GF-D8 (cell line): ENCODE results near the gene ARID2.
A peak's percentile ranks its signal among the peaks of the same experiment; 100 is the strongest.

Experiments used
- DNase-seq: peaks from one replicate; lab custom pipeline; 2025; lab: John Stamatoyannopoulos, UW

ARID2 gene

GRCh38 chr12:45725631-45726602 lies 3.6 kb upstream of the ARID2 start:
- peak; percentile 22 for DNase-seq

DNA sequence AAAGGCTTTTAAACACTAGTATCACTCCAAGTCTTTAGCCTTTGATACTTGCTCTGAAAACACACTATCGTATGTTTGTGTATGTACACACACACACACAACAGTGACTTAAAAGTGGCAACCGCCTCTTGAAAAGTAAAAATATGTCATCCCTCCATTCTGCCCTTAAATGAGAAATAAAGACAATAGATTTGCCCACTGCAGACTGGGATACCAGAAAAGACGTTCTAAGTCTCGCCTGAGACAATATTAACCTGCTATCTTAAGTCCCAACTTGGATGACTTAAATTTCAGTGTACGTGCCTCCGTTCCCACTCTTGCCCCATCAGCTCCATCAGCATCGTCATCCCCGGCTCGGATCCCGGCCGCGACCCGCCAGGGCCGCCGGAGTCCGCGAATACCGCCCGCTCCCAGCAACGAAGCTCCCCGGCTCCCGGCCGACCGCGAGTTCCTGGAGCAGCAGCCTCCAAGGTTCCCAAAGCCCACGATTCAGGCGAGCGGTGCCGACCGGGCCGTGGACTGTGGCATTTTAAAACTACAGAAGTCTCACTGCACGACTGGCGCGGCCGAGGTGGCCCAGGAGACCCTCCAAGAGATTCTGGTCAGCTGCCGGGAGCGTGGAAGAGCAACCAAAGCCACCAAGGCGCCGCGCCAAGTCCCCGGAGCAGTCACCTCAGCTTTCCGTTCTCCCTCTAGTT lies 2.8 kb upstream of the ARID2 start:
- DNase-seq: no peak

DNA sequence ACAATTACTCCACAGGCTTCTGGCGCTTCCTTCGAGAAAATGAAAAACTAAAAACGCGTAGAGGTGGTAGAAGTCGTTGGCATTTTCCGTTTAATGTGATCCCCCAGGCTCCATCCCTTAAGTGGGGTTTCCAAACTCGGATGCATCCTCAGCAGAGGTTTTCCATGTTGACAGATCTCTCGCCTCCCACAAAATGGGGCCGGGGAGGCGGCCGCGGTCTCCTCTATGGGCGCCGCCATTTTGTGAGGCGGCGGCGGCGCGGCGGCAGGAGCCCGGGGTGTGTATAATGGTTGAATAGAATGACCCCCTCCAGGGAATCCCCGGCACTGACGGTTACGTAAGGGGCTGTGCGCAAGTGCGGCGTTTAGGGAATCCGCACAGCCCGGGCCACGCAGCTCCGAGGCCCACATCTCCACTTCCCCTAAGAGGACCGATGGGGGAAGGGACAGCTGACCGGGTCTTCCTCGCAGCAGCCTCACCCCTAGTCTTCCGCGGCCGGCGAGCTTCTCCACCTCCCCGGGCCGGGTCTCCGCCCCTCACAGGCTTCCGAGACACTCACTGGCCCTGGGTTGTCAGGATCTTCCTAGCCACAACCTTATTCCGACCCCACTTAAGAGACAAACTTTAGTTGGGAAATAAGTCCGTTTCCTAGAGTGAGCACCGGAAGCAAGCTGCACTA lies 2.1 kb upstream of the ARID2 start:
- peak; percentile 99 for DNase-seq

DNA sequence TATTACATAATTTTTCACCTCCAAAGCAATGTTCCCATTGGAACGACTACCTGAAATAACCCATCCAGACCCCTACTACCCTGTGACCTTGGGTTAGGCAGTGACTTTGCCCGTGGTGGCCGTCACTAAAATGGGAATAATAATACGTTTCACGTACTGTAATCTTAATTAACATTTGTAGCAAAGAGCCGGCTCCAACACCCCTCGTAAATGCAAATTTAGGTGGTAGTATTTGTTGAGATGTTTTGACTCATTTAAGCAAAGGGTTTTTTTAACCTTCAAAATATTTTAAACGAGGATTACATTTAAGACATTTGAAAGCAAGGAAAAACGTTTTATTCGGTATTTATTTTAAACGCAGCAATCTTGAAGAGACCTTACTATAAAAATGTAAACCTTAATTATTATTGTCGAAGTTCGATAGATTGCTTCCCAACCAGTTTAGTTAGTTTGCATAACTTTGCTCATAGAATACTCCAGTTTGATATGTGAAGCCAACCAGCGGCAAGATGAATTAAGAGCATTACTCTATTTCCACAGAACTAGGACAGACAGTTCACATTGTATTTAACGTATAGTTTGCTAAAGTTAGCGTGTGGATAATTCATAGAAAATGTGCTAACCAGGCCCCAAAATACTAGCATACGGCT lies 1.4 kb upstream of the ARID2 start:
- no peak for DNase-seq

GRCh38 chr12:45728630-45729232 lies 775 bp upstream of the ARID2 start:
- DNase-seq: peak; percentile 93

- DNase-seq: no peak
Measured at GRCh38 chr12:45730084-45730347, 510 bp downstream of the ARID2 start.

DNA sequence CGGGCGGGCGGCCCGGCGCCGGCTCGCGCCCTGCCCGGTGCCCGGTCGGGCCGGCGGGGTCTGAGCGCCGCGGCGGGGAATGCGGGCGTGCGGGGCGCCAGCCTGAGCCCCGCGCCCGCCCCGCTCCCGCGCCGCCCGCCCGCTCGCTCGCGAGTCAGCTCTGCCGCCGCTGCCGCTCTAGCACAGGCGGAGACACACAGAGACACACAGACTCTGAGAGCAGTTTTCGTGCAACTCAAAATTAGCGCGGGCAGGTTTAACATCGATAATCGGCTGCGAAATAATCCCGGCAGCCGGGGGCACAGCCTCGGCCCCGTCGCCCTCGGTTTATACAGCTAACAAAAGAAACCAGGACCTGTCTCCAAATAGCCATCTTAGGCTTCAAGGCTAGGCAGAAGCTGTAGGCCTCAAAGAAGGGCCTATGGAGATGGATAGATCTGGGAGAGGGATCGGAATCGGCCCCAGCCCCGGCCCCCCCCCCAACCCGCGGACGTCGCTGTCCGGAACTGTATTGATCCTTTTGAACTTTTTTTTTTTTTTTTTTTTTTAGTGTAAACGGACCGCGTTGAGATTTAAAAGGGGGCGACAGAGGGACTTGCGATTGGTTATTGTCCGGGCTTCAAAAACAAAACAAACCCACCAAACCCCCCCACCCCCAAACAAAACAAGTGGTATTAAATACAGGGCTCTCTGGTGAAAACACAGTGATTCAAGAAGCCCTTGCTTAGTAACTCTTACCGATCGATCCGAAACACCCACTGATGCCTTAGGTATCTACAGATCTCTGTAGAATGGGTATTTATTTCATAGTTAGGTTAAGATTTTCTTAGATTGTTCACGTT lies 1.1 kb downstream of the ARID2 start:
- DNase-seq: no peak

DNA sequence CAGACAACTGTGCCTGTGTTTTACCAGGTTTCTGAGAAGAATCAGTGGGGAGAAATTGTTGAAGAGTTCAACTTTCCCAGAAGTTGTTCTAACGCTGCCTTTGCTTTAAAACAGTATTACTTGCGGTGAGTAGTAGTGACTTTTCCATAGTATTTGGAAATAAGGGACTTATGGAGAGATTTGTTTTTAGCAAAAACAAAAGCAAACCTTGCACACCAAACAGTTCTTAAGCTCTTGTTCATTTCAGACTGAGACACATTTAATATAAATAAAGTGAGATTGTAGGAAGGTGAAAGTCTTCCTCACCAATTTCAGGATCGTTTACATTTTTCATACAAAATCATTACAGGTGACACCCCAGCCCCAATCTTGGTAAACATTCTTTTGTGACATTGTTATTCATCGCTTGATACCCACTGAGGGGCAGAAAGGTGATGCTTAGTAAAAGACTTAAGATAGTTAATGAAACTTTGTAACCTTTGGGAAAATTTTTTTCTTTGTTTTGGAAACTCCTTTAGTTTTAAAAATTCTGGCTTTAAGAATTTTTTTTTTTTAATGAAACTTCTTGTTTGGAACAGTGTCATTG lies 1.8 kb downstream of the ARID2 start:
- no peak for DNase-seq

DNA sequence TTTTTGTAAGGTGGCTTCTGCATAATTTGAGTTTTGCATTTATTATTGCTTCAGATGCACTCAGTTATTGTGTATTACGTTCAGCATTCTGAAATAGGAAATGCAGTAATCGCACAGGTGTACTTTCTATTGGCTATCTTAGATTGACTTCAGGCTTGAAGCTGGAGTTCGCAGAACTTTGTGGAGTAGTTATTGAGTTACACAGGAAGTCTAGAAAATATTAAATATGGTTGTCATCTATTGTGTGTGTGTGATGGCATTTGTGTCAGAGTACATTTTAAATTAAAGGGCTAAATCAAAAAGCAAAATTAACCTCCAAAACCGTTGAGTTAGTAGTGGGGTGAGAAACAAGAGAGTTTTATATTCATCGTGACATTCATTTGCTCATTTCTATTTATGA lies 2.7 kb downstream of the ARID2 start:
- DNase-seq: peak; percentile 45

GRCh38 chr12:45732936-45733335 lies 3.4 kb downstream of the ARID2 start:
- no peak for DNase-seq

GRCh38 chr12:45737638-45738037 lies 8.1 kb downstream of the ARID2 start:
- DNase-seq: no peak

DNA sequence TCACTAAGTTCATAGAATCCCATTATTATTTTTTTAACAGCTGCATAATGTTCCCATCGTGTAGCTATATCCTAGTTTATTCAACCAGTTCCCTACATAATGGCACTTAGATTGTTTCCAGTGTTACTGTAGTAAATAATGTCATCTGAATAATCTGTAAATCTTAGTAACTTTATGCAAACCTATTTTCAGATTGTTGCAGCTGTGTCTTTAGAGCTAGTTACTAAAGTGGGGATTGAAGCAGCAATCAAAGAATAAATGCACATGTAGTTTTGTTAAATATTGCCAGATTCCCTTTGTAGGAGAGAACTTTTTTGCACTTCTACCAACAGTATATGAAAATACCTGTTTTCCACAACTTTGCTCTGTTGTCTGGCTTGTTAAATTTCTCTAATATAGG lies 13.1 kb downstream of the ARID2 start:
- DNase-seq: no peak

- no peak for DNase-seq
Measured at GRCh38 chr12:45743247-45743646, 13.7 kb downstream of the ARID2 start.

DNA sequence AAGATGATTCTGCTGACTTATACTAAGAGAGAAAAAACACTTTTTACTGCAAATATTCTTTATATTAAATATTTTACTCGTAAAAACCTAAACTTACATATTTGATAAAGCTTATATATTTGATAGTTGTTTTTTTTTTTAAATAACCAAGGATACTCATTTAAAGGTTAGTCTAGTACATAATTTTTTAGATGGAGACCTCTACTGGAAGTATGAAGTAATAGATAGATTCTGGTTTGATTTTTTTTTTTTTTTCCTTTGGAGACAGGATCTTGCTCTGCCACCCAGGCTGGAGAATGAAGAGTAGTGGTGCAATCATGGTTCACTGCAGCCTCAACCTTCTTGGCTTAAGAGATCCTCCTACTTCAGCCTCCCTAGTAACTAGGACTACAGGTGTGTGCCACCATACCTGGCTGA lies 16.4 kb downstream of the ARID2 start:
- peak; percentile 44 for DNase-seq

DNA sequence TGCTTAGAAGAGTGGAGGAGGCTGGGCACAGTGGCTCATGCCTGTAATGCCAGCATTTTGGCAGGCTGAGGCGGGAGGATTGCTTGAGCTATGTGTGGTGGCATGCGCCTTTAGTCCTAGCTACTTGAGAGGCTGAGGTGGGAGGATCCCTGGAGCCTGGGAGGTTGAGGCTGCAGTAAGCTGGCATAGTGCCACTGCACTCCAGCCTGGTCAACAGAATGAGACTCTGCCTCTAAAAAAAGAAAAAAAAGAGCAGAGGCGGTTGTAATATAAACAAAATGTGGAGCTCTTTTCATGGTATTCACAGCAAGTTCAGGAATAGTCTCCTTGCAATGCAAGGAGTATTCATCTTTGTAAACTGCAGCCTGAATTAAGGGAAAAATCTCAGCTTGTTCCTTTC lies 27.2 kb downstream of the ARID2 start:
- no peak for DNase-seq

DNA sequence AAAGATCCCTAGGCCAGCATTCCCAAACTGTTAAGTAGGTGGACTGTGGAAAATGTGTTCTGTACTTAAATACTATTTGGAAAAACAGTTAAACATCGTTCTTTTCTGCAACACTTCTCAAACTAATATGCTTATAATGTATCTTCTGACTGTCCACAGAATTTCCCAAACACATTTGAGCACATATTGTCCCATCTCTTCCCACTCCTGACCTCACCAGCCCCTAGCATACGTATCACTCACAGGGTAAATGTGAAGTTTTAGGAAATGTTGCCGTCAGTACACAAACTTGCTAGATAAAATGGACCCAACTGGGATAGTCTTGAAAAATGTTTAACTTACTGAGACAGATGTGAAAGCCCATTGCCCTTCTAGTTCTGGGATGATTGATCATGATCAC lies 27.7 kb downstream of the ARID2 start:
- DNase-seq: no peak

DNA sequence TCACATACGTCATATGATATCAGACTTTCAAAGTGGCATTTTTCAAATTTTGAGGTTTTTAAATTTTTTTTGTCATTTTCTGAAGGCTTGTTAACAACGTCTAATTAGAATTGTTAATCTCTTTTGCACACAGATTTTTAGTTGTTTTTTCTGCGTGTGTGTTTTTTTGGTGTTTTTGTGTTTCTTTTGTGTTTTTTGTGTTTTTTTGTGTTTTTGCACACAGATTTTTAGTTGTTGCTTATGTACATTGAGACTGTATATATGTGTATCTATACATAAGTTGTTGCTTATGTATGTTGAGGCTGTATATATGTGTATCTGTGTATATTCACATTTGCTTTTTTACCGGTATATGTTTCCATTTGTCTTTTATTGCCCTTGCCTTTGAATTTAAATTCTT lies 30.8 kb downstream of the ARID2 start:
- no peak for DNase-seq

GRCh38 chr12:45762185-45763110 lies 32.9 kb downstream of the ARID2 start:
- DNase-seq: no peak

GRCh38 chr12:45763381-45763780 lies 33.9 kb downstream of the ARID2 start:
- no peak for DNase-seq

GRCh38 chr12:45768194-45768593 lies 38.7 kb downstream of the ARID2 start:
- no peak for DNase-seq
